Renal pelvis (tissue), 4 donors: ENCODE data around the gene IL17C. TPM values are rescaled to one million over a fixed set of nuclear protein-coding genes. Genes with fewer than 3 reads are reported as not detected.

Experiments
- DNase-seq: peaks from one replicate; pipeline ENCODE4 v3.0.0-alpha.2; 2013
- polyA plus RNA-seq, 3 donors: library from polyadenylated mRNA; unstranded; fragments of 120-200 nt; gene quantifications; one replicate each; pipeline ENCODE4 v1.2.1, GENCODE V29; 2013; ENCODE audit not compliant: insufficient read length in 3 of 3

Gene IL17C
- polyA plus RNA-seq, 3 donors: 0.10 TPM; not detected in 2

DNA sequence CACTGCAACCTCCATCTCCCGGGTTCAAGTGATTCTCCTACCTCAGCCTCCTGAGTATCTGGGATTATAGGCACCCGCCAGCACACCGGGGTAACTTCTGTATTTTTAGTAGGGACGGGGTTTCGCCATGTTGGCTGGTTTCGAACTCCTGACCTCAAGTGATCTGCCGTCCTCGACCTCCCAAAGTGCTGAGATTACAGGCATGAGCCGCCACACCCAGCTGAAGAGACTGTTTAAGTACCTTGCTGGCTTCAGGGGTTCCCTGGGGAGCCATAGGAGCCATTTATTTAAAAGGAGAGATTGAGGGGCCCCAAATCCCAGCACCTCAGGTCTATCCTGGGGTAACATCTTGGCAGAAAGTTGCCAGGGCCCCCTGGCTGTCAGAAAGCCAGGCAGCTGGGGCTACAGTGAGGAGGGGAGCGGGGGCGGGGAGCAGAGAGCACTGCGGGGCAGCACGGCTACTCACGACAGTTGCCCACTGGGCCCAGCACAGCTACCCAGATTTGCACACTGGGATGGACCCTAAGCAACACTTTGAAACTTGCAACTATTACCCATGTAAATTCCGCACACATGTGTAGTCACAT lies 46.3 kb downstream of the IL17C start:
- DNase-seq: no peak

DNA sequence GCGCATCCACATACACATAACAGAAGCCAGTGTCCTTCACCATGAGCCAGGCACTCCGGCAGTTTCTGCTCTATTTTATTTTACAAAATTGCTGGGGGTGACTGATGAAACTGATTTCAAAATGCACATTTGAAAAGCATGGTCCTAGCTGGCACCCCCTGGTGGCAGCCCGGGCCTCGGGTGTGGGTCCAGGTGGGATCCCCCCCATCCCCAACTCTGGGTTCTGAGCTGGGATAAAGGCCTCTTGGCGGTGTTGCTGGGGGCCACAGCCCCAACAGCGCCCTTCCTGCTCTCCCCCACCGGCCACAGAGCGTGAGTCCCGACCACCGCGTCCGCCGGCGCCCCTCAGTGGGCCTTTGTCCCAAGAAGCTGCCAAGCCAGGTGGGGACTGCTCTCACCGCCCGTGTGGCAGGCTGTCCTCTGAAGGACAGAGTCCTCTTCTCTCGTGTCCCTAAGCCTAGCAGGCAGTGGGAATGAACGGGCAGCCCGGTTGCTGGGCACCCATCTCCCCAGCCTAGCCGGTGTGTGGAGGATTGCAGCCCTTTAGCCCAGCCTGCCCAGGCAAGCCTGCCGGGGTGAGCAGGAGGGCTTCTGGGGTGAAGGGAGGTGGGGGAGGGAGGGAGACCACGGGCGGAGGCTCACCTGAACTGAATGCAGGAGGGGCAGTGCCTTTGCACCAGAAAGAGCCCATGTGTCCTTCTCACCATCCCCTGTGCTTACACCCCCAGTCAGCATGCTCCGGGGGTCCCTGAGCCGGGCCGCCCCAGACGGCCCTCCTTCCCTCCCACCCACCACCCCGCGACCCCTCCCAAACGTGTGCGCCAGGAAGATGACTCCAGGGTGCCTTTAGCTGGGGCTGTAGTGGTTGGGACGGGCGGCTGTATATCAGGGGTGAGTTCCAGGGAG lies 47.0 kb downstream of the IL17C start:
- no peak for DNase-seq

DNA sequence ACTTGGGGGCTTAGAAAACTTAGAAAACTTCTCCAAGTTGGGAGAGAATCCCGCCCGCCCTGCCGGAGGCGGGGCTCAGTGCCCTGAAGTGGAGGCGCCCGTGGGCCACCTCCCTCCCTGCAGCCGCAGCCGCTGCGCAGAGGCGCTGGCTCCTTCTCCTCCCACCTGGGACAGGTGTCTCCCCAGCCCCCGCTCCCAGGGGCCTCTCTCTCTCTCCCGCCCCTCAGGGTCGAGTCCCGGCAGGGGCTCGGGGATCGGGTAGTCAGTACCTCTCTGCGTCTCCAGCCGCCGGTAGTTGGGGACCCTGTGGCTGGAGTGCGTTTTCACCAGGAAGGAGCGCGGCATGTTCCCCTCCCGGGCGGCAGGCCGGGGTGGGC lies 47.7 kb downstream of the IL17C start:
- no peak for DNase-seq

DNA sequence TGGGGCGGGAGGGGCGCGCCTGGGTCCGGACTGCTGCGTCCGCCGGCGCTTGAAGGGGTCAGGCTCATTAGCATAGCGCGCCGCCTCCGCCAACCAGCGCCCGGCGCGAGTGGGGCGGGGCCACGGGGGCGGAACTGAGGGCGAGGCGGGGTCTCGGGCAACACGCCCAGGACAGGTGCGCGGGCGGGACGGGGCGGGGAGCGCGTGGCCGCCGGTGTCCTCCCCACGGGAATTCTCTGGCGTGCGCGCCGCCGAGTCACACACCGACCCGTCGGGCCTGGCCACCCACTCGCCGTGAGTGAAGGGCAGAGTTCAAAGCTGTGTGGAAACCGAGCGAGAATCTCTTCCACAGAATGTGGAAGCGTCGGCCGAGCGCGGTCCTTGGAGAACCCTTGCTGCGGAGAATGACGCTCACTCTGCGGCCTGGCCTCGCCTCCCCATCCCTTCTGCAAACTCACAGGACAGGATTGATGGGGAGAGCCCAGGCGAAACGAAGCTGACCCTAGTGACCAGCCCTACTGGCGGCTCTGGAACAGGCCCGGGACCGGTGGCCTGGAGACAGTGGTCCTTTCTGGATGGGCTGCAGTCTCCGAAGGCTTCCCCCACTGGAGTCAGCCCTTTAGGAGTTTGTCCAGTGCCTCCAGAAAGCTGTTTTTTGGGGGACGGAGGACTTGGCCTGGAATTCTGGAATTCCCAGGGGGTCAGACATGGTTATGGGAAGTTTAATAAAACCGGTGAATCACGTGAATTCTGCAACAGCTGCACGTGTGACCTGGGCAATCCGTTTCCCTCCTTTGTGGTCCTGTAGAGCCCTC lies 48.3 kb downstream of the IL17C start, which contains the start of gene SNAI3:
Gene SNAI3, minus strand, starts transcription at position 69 of the 815 bp plus-strand sequence. CDS start 101 bp downstream, outside the sequence.
- peak; percentile 78 for DNase-seq

DNA sequence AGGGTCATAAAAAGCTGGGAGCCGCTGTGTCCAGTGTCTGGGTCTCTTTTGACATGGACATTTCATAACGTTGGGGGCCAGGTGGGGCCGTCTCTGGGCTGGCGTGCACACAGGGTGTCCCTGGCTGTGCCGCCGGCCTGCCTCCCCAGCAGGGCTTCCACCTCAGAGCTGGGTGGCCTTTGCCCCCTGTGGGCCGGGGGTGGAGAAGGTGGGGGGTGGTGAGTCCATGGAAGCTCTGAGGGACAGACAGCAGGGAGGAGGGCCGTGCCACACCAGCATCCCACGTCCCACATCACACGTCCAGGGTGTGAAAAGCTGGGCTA lies 48.8 kb downstream of the IL17C start:
- DNase-seq: no peak

DNA sequence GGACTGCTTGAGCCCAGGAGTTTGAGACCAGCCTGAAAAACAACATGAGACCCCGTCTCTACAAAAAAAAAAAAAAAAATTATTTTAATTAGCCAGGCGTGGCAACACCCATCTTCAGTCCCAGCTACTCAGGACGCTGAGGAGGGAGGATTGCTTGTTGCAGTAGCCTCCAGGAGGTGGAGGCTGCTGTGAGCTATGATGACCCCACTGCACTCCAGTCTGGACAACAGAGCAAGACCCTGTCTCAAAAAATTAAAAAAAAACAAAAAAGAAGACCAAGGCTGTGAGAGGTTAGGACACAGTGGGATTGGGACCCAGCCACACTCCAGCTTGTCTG lies 49.3 kb downstream of the IL17C start:
- DNase-seq: no peak

DNA sequence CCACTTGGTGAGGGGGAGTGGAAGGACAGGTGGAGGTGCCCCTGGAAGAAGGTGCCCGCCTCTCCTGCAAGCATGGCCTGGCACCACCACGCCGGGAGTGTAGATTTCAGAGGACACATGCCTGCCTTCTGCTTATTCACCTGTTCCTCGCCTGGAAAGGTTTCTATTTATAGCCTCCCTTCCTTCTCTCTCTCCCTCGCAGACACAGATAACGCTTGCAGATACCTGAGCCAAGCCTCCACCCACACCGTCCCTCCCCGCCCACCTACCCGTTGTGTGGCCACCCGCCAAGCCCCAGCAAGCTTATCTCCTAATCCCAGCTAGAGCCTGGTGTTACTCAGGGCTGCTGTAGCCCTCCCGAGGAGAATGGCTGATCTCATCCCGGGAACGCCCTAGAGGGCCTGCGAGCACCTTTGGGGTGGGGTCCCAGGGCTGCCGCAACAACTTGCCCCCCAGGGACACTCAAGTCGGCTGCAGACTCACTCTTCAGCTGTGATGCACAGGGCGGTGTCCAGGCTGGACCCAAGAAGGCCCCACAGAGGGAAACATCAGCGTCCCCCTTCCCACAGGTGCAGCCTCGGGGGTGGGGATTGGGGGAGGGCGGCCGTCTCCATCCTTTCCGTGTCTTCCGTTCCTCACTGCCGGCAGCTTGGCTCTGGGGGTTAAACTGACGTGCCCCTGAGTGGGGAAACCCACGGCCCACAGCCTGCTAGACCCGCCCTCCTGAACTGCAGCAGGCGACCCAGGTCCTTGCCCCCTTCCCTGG lies 49.8 kb downstream of the IL17C start:
- DNase-seq: no peak

Other genes starting within 250 kb of the IL17C start
- gene ZFPM1, start 185.3 kb upstream of the IL17C start, polyA plus RNA-seq: 1 to 10 TPM; 4.7 to 5.2 (median 5.2) TPM
- 10 to 100 TPM; 40.9 to 47.5 (median 41.3) TPM for gene ZC3H18, start 68.2 kb upstream of the IL17C start, polyA plus RNA-seq
- 100 to 1,000 TPM; 155 to 194 (median 158) TPM for gene CYBA, start 12.5 kb downstream of the IL17C start, polyA plus RNA-seq
- 10 to 100 TPM; 41.0 to 49.1 (median 41.4) TPM for gene MVD, start 24.5 kb downstream of the IL17C start, polyA plus RNA-seq
- gene SNAI3, start 47.9 kb downstream of the IL17C start, polyA plus RNA-seq: 1 to 10 TPM in 2 of 3 donors, under 1 TPM in 1; 0.87 to 1.4 (median 1.2) TPM
- gene RNF166, start 67.8 kb downstream of the IL17C start, polyA plus RNA-seq: 10 to 100 TPM; 20.5 to 22.2 (median 20.7) TPM
- gene CTU2, start 67.9 kb downstream of the IL17C start, polyA plus RNA-seq: 10 to 100 TPM; 10.8 to 19.5 (median 16.0) TPM
- gene PIEZO1, start 146.6 kb downstream of the IL17C start, polyA plus RNA-seq: 10 to 100 TPM; 44.6 to 59.0 (median 46.4) TPM
- 10 to 100 TPM; 16.6 to 23.1 (median 22.1) TPM for gene CDT1, start 165.2 kb downstream of the IL17C start, polyA plus RNA-seq
- gene APRT, start 173.4 kb downstream of the IL17C start, polyA plus RNA-seq: 100 to 1,000 TPM; 106 to 129 (median 121) TPM
- 10 to 100 TPM; 25.2 to 28.3 (median 27.5) TPM for gene GALNS, start 218.4 kb downstream of the IL17C start, polyA plus RNA-seq
- 10 to 100 TPM; 64.7 to 89.2 (median 78.6) TPM for gene TRAPPC2L, start 218.6 kb downstream of the IL17C start, polyA plus RNA-seq
- not detected for gene PABPN1L, start 228.1 kb downstream of the IL17C start, polyA plus RNA-seq